GM21529 (cell line): ENCODE results near the gene MED29.
"Not testable (repeated sequence)": the region's sequence is repeated elsewhere in the genome, so short reads cannot be mapped to it uniquely, and the experiment has no call there.

ENCODE experiments used
- ATAC-seq: cut with Tn5 transposase; IDR thresholded peaks from one replicate; pipeline ENCODE4 v1.9.1; 2021; ENCODE audit not compliant: unreplicated experiment

The MED29 gene

GRCh38 chr19:39369200-39369599 is 22.0 kb upstream of the MED29 start:
- ATAC-seq: no peak

- no peak for ATAC-seq
Observed at GRCh38 chr19:39370735-39371134, 20.4 kb upstream of the MED29 start.

GRCh38 chr19:39372047-39372802 is 19.0 kb upstream of the MED29 start:
- no peak for ATAC-seq

GRCh38 chr19:39372941-39373340 is 18.2 kb upstream of the MED29 start:
- no peak for ATAC-seq

GRCh38 chr19:39375929-39376328 is 15.2 kb upstream of the MED29 start:
- ATAC-seq: no peak

GRCh38 chr19:39377373-39378362 is 13.5 kb upstream of the MED29 start:
- no peak for ATAC-seq

GRCh38 chr19:39379366-39379765 is 11.8 kb upstream of the MED29 start:
- ATAC-seq: not testable (repeated sequence)

GRCh38 chr19:39379865-39380396 is 11.2 kb upstream of the MED29 start:
- no peak for ATAC-seq

GRCh38 chr19:39380521-39381502 is 10.4 kb upstream of the MED29 start:
- ATAC-seq: no peak

- ATAC-seq: no peak
Observed at GRCh38 chr19:39381910-39382611, 9.1 kb upstream of the MED29 start.

- ATAC-seq: no peak
Observed at GRCh38 chr19:39382991-39383828, 8.0 kb upstream of the MED29 start.

GRCh38 chr19:39384839-39385568 is 6.2 kb upstream of the MED29 start:
- no peak for ATAC-seq

- no peak for ATAC-seq
Observed at GRCh38 chr19:39385629-39386411, 5.4 kb upstream of the MED29 start.

GRCh38 chr19:39386557-39386956 is 4.6 kb upstream of the MED29 start:
- no peak for ATAC-seq

GRCh38 chr19:39388657-39389056 is 2.5 kb upstream of the MED29 start:
- no peak for ATAC-seq

- ATAC-seq: no peak
Observed at GRCh38 chr19:39389631-39390414, 1.4 kb upstream of the MED29 start.

GRCh38 chr19:39390451-39390750 is 777 bp upstream of the MED29 start:
- ATAC-seq: no peak
